ENCODE results near the gene ZNF587. TPM values are rescaled to one million over a fixed set of nuclear protein-coding genes. Genes with fewer than 3 reads are reported as not detected.

ZNF587 gene
- total and polyA plus RNA-seq, 2 of the 13 experiments (the other 11 are each of a cell fraction or from before 2014, with no cell fraction given): 8.7 to 17.5 TPM

DNA sequence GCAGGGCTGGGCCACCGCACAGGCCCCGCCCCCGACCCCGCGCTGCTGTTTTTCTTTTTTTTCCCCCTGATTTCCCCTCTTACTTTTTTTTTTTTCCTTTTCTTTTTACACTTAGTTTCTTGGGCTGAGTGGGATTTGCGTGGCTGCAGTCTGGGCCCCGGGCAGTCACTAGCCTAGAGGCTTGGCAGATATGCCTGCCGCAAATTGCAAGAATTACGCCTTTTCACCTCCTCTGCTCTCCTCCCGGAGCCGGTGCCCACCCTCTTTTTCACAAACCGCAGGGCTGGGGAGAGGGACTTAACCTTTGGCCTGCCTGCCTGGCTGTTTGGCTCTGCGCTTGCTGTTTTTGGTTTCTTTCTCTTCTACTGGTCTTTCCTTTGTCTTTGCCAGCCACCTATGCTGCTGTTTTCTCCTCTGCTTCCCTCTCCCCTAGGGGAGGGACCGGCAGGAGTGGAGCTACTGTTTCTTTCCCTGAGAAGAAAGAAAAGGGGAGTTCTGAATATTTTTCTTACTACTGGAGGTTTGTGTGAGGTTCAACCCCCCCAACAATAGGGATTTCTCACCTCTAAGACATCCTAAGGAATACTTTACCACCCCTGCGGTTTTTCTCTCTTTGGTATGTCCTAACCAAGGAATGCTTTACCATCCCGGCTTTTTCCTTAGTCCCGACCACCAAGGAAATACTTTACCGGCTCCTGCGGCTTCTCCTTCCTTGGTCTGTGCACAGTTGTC, 45.9 kb upstream of the ZNF587 start (continued):
- TF ChIP-seq PRMT3 (CRISPR knock-in tag; IDR thresholded peaks at IDR 0.05; ENCODE audit: borderline replicate concordance, low read depth) (no peak), ZNF296 (CRISPR knock-in tag; conservative IDR thresholded peaks at IDR 0.05) (no peak), ZNF878 (CRISPR knock-in tag; IDR thresholded peaks at IDR 0.05) (no peak)
- TF ChIP-seq, protein P1, sequence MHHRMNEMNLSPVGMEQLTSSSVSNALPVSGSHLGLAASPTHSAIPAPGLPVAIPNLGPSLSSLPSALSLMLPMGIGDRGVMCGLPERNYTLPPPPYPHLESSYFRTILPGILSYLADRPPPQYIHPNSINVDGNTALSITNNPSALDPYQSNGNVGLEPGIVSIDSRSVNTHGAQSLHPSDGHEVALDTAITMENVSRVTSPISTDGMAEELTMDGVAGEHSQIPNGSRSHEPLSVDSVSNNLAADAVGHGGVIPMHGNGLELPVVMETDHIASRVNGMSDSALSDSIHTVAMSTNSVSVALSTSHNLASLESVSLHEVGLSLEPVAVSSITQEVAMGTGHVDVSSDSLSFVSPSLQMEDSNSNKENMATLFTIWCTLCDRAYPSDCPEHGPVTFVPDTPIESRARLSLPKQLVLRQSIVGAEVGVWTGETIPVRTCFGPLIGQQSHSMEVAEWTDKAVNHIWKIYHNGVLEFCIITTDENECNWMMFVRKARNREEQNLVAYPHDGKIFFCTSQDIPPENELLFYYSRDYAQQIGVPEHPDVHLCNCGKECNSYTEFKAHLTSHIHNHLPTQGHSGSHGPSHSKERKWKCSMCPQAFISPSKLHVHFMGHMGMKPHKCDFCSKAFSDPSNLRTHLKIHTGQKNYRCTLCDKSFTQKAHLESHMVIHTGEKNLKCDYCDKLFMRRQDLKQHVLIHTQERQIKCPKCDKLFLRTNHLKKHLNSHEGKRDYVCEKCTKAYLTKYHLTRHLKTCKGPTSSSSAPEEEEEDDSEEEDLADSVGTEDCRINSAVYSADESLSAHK (CRISPR knock-in tag; IDR thresholded peaks at IDR 0.05; ENCODE audit: borderline replicate concordance): no peak
- TF ChIP-seq, protein P2, sequence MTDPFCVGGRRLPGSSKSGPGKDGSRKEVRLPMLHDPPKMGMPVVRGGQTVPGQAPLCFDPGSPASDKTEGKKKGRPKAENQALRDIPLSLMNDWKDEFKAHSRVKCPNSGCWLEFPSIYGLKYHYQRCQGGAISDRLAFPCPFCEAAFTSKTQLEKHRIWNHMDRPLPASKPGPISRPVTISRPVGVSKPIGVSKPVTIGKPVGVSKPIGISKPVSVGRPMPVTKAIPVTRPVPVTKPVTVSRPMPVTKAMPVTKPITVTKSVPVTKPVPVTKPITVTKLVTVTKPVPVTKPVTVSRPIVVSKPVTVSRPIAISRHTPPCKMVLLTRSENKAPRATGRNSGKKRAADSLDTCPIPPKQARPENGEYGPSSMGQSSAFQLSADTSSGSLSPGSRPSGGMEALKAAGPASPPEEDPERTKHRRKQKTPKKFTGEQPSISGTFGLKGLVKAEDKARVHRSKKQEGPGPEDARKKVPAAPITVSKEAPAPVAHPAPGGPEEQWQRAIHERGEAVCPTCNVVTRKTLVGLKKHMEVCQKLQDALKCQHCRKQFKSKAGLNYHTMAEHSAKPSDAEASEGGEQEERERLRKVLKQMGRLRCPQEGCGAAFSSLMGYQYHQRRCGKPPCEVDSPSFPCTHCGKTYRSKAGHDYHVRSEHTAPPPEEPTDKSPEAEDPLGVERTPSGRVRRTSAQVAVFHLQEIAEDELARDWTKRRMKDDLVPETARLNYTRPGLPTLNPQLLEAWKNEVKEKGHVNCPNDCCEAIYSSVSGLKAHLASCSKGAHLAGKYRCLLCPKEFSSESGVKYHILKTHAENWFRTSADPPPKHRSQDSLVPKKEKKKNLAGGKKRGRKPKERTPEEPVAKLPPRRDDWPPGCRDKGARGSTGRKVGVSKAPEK (CRISPR knock-in tag; IDR thresholded peaks at IDR 0.05; ENCODE audit: borderline replicate concordance): no peak

DNA sequence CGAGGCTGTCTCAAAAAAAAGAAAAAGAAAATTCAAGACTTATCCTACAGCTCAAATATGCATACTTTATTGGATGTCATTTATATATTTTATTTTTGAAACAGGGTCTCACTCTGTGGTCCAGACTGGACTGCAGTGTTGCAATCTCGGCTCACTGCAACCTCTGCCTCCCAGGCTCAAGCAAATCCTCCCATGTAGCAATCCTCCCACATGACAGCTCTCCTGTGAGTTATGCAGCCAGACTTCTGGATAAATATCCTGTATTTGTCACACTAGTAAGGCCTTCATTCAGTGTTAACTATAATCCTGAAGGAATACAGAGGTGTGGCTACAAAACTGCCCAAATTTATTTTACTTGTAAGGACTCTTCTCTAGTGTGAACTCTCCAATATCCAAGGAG, 42.1 kb upstream of the ZNF587 start:
- ChIA-PET CTCF (ENCODE audit: low intra/inter-chr PET ratio, low total read pairs) (no interaction called here), POLR2A (interaction anchor here (0.6 kb wide), 1 partner anchor 17 kb away, joined by 3 read pairs; no protein-coding TSS in a partner anchor)
- Histone ChIP-seq H2AFZ (ENCODE audit: low read length) (no peak overlapping the region), H3K27ac (ENCODE audit: extremely low read length, insufficient read depth, low read length) (no peak overlapping the region), H3K4me3 (replicated peaks in 1 of 3; ENCODE audit: insufficient read depth in 1 of 3, low read depth in 2 of 3, low read length in 3 of 3) (no peak overlapping the region), H3K9ac (ENCODE audit: insufficient read depth, low read depth, low read length) (no peak overlapping the region), H3K27me3 (ENCODE audit: control insufficient read depth in 1 of 2, insufficient read depth in 2 of 2, low read length in 2 of 2) (no peaks in the 10 kb centered on the region), H3K36me3 (replicated peaks in 1 of 2; ENCODE audit: control insufficient read depth in 1 of 2, insufficient read depth in 2 of 2, low read length in 2 of 2) (peaks cover 10 to 23% of the 10 kb centered on the region in 2 experiments; a peak in 4 of 5 replicates), H3K79me2 (ENCODE audit: insufficient read depth, low read length) (peaks cover 5% of the 10 kb centered on the region), H3K4me1 (ENCODE audit: insufficient read depth, low read length) (peaks cover 39% of the 10 kb centered on the region), H3K4me2 (ENCODE audit: low read depth, low read length) (no peak overlapping the region), H3K9me3 (ENCODE audit: low read length) (no peaks in the 10 kb centered on the region), H4K20me1 (ENCODE audit: insufficient read depth, low read length) (peaks cover 3% of the 10 kb centered on the region; the same call in 1 of the 2 replicates)
- ATAC-seq: no peak
- FAIRE-seq: no peak
- in situ Hi-C loops (cut with HindIII; ENCODE audit: extremely low pct_ligation_motif_present, low pct_unique_long_range_greater_than_20kb): no loop called here
- no peak for DNase-seq (ENCODE audit: low spot score)
- BruUV-seq (replicated peaks): no TSS peak
- WGBS (ENCODE audit: low lambda C conversion rate): 91% methylated on average over 2 of the region's 2 CpGs
- intact Hi-C loops (cut with micrococcal nuclease; ENCODE audit: unreplicated experiment): no loop called here
- TF ChIP-seq CEBPB (IDR thresholded peaks at IDR 0.05; ENCODE audit: borderline replicate concordance, low read depth, low read length): peak; percentile 42; the same call in 1 of the 2 replicates
- 0 out of 2 replicates have a peak, but pooled peaks have one; percentile 14 for TF ChIP-seq RBFOX2 (IDR thresholded peaks at IDR 0.05; ENCODE audit: low read depth, low read length)
- no peak for TF ChIP-seq NFKBIZ (CRISPR knock-in tag; IDR thresholded peaks at IDR 0.05)
- no peak for TF ChIP-seq HOXA9 (CRISPR knock-in tag; IDR thresholded peaks at IDR 0.05; ENCODE audit: borderline replicate concordance)
- TF ChIP-seq ZNF142 (CRISPR knock-in tag; IDR thresholded peaks at IDR 0.05): no peak
